ENCODE data around the gene CA6.

DNA sequence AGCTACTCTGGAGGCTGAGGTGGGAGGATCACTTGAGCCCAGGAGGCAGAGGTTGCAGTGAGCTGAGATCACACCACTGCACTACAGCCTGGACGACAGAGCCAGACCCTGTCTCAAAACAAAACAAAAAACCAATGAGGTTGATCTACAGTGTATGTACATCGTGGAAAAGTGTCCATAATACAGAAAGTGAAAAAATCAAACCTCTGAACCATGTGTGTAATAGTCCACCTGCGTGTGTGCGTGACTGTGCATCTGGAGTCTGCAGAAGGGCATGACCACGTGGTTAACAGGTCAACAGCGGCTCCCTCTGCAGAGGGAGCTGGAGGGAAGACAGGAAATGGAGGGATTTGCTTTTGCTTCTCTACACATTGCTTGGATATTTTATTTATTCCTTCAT, 34.8 kb upstream of the CA6 start:
- no peak for TF ChIP-seq CTCF (IDR thresholded peaks at IDR 0.05)
- TF ChIP-seq EZH2 (IDR thresholded peaks at IDR 0.05) = no peak
